ENCODE data around the gene DPP9.
"Not testable (repeated sequence)": the region's sequence is repeated elsewhere in the genome, so short reads cannot be mapped to it uniquely, and the experiment has no call there.

The DPP9 gene

DNA sequence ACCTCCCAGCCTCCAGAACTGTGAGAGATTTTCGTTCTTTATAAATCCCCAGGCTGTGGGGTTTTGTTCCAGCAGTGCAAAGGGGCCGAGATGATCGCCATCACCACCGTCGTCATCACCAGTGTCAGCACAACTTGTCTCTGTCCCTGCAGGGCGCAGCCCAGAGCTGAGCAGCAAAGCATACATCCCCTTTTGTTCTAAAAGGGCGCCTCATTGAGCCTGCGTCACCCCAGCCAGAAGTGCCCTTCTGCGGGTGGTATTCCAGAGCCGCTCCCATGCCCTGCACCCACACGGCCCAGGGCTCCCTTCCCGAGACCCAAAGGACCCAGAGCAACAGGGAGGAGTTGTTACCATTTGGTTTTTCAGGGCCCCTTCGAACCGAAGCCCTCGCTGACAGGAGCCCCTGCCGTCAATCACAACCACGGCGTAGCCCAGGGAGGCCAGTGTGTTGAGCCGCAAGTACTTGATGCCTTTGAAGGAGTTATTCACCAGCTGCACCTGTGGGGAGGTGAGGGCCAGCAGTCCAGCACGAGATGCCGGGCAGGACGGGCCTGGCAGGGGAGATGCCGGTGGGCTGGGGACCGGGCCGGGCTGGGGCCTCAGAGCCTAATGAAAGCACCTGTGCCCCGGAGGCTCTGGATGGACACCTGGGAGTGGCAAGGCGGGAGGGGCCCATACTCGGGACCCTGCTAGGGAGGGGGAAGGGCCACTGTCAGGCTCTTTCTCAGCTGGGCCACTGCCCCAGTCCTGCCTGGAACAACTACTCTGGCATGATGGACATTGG lies 39.1 kb downstream of the DPP9 start:
- DNase-seq, result no peak

- no peak for DNase-seq
Measured at GRCh38 chr19:4682417-4683200, 41.0 kb downstream of the DPP9 start.

DNA sequence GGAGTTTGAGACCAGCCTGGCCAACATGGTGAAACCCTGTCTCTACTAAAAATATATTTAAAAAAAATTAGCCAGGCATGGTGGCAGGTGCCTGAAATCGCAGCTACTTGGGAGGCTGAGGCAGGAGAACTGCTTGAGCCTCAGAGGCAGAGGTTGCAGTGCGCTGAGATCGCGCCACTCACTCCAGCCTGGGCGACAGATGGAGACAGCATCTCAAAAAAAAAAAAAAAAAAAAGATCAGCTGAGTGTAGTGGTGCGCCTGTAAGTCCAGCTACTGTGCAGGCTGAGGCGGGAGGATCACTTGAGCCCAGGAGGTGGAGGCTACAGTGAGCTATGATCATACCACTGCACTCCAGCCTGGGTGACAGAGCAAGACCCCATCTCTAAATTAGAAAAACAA lies 43.6 kb downstream of the DPP9 start:
- not testable (repeated sequence) for DNase-seq

GRCh38 chr19:4678881-4679790 lies 44.5 kb downstream of the DPP9 start:
- no peak for DNase-seq

GRCh38 chr19:4676955-4677731 lies 46.5 kb downstream of the DPP9 start:
- DNase-seq, result peak; percentile 29

DNA sequence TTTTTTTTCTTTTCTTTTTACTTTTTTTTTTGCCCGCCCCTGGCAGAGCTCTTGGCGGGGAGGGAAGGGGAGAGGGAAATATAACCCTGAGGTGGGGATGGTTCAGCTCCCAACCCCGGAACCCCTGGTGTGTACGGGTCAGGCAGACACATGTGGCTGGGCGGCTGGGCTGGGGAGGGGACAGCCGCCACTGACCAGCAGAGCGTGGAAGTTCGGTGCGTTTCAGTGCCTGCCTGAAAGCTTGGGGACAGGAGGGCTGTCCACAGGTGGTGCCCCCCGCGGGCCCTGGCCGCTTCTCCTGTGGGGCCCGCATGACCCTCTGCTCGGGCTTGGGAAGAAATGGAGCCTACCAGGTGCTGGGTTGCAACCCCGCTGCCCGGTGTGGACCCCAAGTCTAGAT lies 48.3 kb downstream of the DPP9 start:
- no peak for DNase-seq

GRCh38 chr19:4673726-4674125 lies 49.9 kb downstream of the DPP9 start:
- DNase-seq, result no peak

- no peak for DNase-seq
Measured at GRCh38 chr19:4673216-4673615, 50.4 kb downstream of the DPP9 start.

- no peak for DNase-seq
Measured at GRCh38 chr19:4671185-4671851, 52.3 kb downstream of the DPP9 start.

GRCh38 chr19:4669723-4670480 lies 53.7 kb downstream of the DPP9 start, which contains the start of gene MYDGF:
Gene MYDGF, minus strand, starts transcription at chr19:4670342. Its CDS starts 8 bp downstream, at chr19:4670334.
- DNase-seq, result peak; percentile 94

DNA sequence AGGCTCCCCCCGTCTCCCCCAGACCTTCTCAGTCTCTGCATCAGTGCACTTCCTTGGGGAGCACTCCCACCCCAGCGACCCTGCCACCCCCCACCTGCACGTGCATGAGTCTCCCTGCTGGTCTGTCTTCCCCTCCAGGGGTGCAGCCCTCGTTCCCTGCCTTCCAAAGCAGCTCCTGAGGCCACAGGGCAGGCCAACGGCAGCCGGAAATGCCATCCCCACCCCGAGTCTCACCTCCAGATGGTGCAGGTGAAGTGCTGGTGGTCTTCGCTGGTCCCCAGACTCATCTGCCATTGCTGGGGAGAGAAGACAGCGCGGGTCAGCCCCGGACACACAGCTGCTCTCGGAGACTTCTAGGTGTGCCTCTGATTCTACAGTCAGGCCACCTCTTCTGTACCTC lies 59.0 kb downstream of the DPP9 start:
- DNase-seq, result no peak

GRCh38 chr19:4662812-4663211 lies 60.8 kb downstream of the DPP9 start:
- DNase-seq, result no peak

DNA sequence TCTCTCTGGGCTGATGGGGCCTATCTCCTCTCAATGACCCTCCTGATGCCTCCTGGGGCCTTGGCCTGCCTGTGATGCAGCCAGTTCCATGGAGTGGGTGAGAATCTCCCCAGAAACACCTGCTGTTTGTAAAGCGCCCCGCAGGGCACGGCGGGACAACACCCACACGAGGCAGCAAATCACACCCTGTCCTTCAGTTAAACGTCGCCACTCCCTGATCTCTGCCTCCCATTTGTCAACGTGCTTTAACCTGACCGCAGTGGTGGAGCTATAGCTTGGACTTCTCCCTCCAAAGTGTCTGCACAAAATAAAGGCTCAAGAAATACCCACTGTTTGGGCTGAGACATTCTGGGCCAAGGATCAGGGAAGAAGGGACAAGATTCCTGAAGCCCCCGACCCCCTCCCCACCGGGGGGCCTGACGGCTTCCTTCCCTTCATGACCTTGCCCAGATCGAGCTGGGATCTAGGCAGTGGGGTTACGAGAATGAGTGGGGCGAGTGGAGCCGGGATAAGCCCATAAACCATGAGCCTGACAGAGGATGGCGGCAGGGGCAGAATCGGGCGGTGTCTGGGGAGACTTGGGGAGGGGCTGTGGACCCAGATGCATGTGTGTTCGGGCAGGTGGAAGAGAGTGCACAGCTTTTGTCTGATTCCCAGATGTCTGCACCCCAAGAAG lies 61.5 kb downstream of the DPP9 start:
- no peak for DNase-seq

DNA sequence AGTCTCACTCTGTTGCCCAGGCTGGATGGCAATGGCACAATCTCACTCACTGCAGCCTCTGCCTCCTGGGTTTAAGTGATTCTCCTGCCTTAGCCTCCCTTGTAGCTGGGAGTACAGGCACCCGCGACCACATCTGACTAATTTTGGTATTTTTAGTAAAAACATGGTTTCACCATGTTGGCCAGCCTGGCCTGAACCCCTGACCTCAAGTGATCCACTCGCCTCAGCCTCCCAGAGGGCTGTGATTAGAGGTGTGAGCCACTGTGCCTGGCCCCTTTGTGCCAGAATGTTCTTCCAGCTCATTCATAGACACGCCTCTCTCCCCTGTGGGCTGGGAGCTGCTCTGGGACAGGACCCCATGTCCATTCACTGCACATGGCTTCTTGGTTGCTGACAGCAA lies 62.6 kb downstream of the DPP9 start:
- no peak for DNase-seq

- no peak for DNase-seq
Measured at GRCh38 chr19:4660181-4660791, 63.4 kb downstream of the DPP9 start.

GRCh38 chr19:4657835-4658234 lies 65.8 kb downstream of the DPP9 start:
- no peak for DNase-seq

- DNase-seq, result no peak
Measured at GRCh38 chr19:4657262-4657661, 66.4 kb downstream of the DPP9 start.

DNA sequence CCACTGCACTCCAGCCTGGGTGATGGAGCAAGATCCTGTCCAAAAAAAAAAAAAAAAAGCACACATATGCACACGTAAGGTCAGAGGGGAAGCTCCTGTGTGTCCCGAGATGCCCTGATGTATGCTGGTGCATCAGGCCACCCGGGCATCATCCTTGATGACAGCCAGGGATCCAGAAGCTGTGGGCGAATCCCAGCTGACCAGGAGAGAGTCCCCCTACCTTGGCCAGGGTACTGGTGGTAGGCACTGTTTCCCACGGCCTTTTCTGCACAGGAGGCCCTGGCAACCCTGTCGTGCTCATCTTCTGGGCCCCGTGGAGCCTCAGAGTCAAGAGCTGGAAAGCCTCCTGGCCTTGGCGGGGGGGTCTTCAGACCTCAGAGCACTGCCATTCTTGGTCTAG lies 67.5 kb downstream of the DPP9 start:
- no peak for DNase-seq

DNA sequence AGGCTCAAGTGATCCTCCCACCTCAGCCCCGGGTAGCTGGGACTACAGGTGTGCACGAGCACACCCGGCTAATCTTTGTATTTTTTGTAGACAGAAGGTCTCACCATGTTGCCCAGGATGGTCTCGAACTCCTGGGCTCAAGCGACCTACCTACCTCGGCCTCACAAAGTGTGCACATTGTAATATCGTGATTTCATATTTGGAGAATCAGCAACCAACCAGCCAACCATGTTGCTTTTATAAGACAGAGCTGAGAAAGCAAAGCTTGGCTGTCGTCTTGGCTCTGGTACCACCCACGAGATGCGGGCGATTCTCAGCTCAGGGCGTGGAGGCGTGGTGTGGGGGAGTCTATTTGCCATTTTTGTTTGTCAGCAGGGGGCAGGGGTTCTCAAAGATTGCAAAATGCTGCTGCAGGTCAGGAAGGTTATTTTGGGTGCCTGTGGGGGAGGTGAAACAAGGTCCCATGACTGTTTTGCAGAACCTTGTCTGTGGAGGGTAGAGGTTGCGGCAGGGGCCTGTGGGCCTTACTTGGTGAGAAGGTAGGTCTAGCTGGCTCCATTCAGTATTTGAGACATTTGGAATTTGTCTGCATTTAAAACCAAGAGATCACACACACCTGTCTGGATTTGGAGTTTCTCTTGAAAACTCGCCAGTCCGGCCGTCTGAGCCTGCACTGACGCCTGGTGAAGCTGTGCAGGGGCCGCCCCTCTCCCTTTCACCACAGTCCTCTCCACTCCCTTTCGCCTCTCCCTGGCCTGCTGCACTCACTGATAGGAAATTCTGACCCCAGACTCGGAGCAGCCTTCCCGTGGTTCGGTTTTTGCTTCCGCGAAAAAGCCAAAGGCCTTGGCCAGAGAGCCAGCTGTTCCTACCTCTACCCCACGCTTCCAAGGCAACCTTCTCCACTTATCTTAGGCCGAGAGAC lies 68.9 kb downstream of the DPP9 start:
- no peak for DNase-seq

Measured in eye (tissue), 1 donor.